Epithelial cell of prostate (primary cell): ENCODE data around the gene SETD3.

ENCODE experiments used
- DNase-seq: peaks from one replicate; pipeline ENCODE4 v3.0.0-alpha.2; 2011; ENCODE audit warnings: low read depth, low spot score
- H3K27ac ChIP-seq: fragments of 450-650 bp; 2 replicates; pipeline ENCODE4 v1.5.1; 2017; ENCODE audit warnings: mild to moderate bottlenecking

Gene SETD3

DNA sequence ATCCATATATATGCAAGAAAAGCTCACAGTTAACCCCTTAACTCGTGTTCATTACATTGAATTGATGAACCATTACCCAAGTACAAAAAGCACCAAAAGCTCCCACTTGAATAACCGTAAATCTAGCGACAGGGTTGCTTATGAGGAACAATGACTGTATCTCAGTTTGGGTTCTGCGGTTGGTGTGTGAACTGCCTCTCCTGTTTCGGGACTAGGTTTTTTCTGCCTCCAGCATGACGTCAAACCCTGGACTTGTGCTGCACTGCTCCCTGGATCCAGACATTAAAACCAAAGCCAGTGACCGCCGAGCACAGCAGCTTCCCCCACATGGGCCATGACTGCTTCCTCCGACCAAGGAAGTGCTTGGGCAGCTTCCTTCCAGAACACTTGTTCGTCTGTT lies 77.7 kb downstream of the SETD3 start:
- DNase-seq: no peak
- H3K27ac ChIP-seq: no peak overlapping the region

GRCh38 chr14:99402285-99402648 lies 78.4 kb downstream of the SETD3 start:
- no peak overlapping the region for H3K27ac ChIP-seq
- DNase-seq: no peak

- DNase-seq: no peak
- no peak overlapping the region for H3K27ac ChIP-seq
Observed at GRCh38 chr14:99401621-99402284, 78.9 kb downstream of the SETD3 start.

DNA sequence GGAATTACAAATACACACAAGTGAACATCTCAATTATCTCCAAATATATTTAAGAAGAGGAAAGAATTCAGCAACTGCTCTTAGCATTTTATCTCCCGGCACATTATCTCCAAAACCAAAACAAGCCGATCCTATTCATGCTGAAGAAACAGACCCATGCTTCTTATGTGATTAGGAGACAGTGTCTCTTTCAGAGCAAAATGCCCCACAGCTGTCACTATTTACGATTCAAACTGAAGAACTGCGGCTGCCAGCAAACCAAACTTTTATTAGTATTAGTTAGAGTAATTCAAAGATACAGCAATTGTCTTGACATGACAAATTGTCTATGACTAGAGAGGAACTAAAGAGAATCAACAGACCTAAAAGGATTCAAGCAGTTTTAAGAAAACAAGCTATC lies 79.4 kb downstream of the SETD3 start:
- no peak overlapping the region for H3K27ac ChIP-seq

GRCh38 chr14:99397698-99398097 lies 83.0 kb downstream of the SETD3 start:
- no peak for DNase-seq
- no peak overlapping the region for H3K27ac ChIP-seq

More for the DNA sequence above, 79.4 kb downstream of the SETD3 start:
- DNase-seq: no peak

GRCh38 chr14:99395909-99396530 lies 84.6 kb downstream of the SETD3 start:
- no peak overlapping the region for H3K27ac ChIP-seq
- no peak for DNase-seq

DNA sequence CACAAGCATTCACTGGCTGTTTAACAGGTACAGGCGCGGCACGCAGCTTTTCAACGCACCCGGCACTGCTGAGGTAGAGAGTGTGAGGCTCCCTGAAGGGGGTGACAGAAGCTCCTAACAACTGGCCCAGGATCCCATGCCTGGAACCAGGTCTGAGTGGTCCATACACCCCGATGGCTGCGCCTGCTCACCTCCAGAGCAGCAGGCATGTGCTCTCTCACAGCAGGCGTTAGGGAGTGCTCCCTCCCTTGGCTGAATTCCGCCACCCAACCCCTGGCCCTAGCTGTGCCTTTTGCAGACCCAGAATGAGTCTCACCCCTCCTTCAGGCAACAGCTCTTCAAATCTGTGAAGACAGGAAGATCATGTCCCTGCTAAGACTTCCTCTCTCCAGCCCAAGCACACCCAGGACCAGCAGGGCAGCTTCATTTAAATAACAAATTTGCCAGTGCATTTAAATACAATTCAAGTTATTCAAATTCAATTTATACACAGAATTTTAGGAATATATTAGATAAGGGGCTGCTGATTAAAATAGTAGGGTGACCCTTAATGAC lies 86.0 kb downstream of the SETD3 start:
- H3K27ac ChIP-seq: no peak overlapping the region
- DNase-seq: no peak

DNA sequence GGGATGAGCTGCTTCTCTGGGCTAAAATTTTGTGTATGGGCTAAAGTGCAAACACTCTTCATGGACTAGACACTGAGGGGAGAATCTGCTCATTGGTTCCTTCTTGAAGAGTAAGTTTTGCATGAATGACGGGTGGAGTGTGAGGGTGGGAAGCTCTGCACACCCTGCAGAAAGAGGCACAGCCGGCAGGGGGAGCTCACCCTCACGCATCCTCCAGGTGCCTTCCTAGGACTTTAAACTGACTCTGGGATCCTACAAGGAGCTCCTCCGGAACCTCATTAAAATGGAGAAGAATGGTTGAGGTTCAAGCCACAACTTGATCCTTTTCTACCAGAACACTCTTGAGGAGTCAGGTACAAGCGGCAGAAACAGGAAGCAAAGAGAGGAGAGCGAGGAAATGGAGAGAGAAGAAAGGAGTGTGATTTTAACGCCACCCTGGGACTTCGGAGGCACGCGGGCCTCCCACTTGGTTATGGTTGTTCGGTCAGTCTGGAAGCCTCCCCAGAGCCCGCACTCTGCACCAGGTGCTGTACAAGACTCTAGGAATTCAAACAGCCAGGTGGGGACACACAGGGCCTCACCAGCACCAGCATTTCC lies 87.5 kb downstream of the SETD3 start:
- DNase-seq: no peak
- H3K27ac ChIP-seq: no peak overlapping the region

- H3K27ac ChIP-seq: no peak overlapping the region
- DNase-seq: no peak
Observed at GRCh38 chr14:99391671-99392070, 89.0 kb downstream of the SETD3 start.

DNA sequence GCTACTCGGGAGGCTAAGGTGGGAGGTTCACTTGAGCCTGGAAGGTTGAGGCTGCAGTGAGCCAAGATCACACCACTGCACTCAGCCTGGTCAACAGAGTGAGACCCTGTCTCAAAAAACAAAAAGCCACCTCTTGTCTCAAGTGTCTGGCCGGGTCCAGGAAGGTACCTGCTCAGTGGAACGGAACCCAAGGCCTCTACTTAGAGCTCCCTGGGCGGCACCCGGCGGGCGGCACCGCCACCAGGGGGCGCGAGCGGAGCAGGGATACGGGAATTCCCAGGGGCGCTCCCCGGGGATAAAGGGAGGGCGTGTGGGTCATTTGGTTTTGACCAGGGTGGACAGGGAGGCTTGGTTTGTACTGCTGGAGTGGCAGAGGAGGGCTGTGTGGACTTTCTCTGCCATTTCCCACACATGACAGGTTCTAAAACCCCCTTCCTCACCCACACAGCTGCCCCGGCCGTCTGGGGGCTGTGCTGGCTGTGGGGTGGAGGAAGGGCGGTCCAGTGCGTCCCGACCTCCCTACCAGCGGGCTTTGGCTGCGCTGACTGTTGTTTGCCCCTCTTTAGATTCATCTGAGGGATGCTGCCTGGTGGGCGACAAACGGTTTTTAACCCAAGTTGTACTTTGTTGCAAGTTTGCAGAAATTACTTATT lies 91.4 kb downstream of the SETD3 start:
- DNase-seq: no peak
- H3K27ac ChIP-seq: no peak overlapping the region

DNA sequence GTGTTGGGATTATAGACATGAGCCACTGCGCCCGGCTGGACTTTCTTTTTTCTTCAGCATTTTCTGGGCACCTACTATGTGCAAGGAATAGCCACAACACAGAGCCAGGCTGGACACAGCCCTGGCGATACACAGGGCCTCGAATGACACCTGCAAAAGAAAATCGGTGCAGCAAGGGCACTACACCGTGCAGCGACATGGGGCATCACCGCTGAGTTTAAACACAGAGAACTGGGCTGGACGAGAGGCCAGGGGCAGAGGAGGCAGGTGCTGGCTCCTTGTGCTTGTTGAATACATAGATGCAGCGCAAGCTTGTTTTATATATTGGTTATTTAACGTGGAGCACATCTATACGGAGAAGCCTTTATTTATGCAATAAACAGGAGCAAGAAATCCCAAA lies 92.4 kb downstream of the SETD3 start:
- no peak for DNase-seq
- H3K27ac ChIP-seq: no peak overlapping the region

GRCh38 chr14:99387880-99388279 lies 92.8 kb downstream of the SETD3 start:
- DNase-seq: no peak
- no peak overlapping the region for H3K27ac ChIP-seq

DNA sequence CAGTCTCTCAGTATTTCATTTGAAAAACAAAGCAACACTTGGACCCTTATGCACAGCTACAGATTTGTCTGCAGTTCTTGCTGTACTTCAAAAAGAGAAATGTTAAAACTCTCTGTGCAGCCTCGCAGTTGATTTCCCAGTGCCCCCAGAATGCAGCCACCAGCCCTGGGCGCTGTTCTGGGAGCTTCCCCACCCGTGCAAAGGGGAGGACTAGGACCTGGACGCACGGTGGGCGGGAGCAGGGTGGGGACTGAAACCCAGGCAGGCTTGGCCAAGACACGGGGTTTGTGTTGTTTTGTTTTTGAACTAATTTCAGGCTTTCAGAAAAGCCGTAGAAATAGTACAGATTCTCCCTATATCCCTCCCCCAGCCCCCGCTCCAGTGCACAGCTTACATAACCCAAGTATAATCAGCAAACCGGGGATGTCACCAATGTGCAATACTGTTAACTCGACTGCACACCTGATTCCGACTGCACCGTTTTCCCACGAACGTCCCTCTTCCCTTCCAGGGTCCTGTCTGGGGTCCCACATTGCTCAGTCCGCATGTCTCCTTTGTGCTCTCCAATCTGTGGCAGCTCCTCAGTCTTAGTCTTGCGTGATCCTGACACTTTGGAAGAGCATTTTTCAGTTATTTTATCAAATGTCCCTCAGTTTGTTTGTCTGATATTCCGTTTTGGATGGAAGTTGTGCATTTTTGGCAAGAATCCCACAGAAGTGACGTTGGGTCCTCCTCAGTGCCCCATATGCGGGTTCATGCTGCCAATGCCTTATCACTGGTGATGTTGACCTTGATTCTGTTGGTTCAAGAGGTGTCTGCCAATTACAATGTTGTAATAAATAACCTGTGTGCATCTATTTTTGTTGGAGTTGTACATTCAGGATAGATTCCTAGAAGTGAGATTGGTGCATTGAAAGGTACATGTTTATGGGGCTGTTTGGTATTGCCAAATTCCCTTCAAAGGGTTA lies 95.9 kb downstream of the SETD3 start:
- H3K27ac ChIP-seq: no peak overlapping the region
- no peak for DNase-seq

GRCh38 chr14:99383472-99384449 lies 96.9 kb downstream of the SETD3 start:
- H3K27ac ChIP-seq: no peak overlapping the region
- no peak for DNase-seq

- no peak overlapping the region for H3K27ac ChIP-seq
- DNase-seq: no peak
Observed at GRCh38 chr14:99382781-99383471, 97.7 kb downstream of the SETD3 start.

DNA sequence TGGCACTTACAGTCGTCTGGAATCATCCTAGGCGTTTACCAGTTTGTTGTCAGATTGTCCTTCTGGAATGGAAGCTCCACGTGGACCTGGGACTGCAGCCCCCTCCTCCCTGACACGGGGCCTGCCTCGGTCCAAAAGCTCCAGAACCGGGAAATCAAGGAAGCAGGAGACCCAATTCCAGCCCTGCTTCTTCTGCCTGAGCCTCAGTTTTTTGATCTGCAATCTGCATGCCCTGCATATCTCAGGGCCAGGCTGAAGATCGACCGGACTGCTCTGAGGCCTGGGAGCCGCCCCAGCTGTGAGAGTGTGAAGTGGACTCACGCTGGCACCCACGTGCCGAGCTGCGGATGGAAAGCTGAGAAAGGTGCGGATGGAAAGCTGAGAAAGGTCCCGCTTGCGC lies 98.6 kb downstream of the SETD3 start:
- no peak overlapping the region for H3K27ac ChIP-seq
- no peak for DNase-seq

DNA sequence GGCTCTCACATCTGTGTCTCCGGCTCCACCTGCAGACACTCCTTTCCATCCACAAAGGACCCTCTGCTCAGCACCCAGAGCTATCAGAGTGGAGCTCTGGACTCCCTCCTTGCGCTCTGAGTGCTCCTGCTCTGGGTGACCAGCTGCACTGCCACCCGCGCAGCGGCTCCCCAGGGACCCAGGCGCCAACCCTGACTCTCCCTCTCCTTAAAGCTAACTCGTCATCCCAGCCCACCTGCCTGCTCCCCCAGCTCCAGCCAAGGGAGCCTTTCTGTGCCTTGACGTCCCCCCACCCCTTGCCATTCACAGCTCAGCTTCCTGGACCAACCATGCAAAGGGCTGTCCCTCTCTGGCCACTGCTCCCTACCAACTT lies 99.0 kb downstream of the SETD3 start:
- H3K27ac ChIP-seq: no peak overlapping the region
- no peak for DNase-seq

- no peak for DNase-seq
- no peak overlapping the region for H3K27ac ChIP-seq
Observed at GRCh38 chr14:99380991-99381687, 99.5 kb downstream of the SETD3 start.
